Neural cell (in vitro differentiated cells): Measurements from ENCODE around the gene DEK.
"Not testable (repeated sequence)": the region's sequence is repeated elsewhere in the genome, so short reads cannot be mapped to it uniquely, and the experiment has no call there.

Source experiments
- EP300 ChIP-seq: fragments of 450-650 bp; conservative IDR thresholded peaks from 2 replicates; pipeline ENCODE4 v1.6.1; 2014; ENCODE audit warnings: antibody characterized with exemption, mild to moderate bottlenecking, moderate library complexity; ENCODE audit not compliant: poor library complexity, severe bottlenecking
- EZH2 ChIP-seq: fragments of 200-600, 300-800 bp; shearing (Covaris generic), sonication (generic); IDR thresholded peaks from 2 replicates; pipeline ENCODE4 v1.6.1; 2014; ENCODE audit warnings: antibody characterized with exemption, low read length, borderline replicate concordance, mild to moderate bottlenecking; ENCODE audit not compliant: insufficient read depth, poor library complexity, severe bottlenecking
- MXI1 ChIP-seq: fragments of 450-650 bp; conservative IDR thresholded peaks from 2 replicates; pipeline ENCODE4 v1.6.1; 2014; ENCODE audit warnings: antibody characterized with exemption, mild to moderate bottlenecking; ENCODE audit not compliant: poor library complexity, severe bottlenecking
- POLR2AphosphoS5 ChIP-seq: IDR thresholded peaks from 2 replicates; pipeline ENCODE4 v1.6.1; 2012
- RAD21 ChIP-seq: fragments of 450-650 bp; conservative IDR thresholded peaks from 2 replicates; pipeline ENCODE4 v1.6.1; 2014; ENCODE audit warnings: antibody characterized with exemption, mild to moderate bottlenecking, moderate library complexity
- SMC3 ChIP-seq: fragments of 450-650 bp; conservative IDR thresholded peaks from 2 replicates; pipeline ENCODE4 v1.6.1; 2014; ENCODE audit warnings: antibody characterized with exemption, mild to moderate bottlenecking, moderate library complexity; ENCODE audit not compliant: poor library complexity
- TAF1 ChIP-seq: IDR thresholded peaks from 2 replicates; pipeline ENCODE4 v1.6.1; 2012; ENCODE audit warnings: low read depth
- TF ChIP-seq, protein P1 (sequence below): fragments of 450-650 bp; IDR thresholded peaks from 2 replicates; pipeline ENCODE4 v1.5.1; 2014; ENCODE audit warnings: antibody characterized with exemption, mild to moderate bottlenecking, moderate library complexity; ENCODE audit not compliant: poor library complexity, severe bottlenecking
- TF ChIP-seq, protein P2 (sequence below): IDR thresholded peaks from 2 replicates; pipeline ENCODE4 v1.6.1; 2012; ENCODE audit warnings: borderline replicate concordance

DNA sequence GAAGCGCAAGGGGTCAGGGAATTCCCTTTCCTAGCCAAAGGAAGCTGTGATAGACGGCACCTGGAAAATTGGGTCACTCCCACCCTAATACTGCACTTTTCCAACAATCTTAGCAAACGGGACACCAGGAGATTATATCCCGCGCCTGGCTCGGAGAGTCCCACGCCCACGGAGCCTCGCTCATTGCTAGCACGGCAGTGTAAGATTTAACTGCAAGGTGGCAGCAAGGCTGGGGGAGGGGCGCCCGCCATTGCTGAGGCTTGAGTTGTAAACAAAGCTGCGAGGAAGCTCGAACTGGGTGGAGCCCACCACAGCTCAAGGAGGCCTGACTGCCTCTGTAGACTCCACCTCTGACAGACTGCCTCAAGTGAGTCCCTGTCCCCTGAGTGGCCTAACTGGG lies 35.7 kb downstream of the DEK start:
- TF ChIP-seq, protein P1, sequence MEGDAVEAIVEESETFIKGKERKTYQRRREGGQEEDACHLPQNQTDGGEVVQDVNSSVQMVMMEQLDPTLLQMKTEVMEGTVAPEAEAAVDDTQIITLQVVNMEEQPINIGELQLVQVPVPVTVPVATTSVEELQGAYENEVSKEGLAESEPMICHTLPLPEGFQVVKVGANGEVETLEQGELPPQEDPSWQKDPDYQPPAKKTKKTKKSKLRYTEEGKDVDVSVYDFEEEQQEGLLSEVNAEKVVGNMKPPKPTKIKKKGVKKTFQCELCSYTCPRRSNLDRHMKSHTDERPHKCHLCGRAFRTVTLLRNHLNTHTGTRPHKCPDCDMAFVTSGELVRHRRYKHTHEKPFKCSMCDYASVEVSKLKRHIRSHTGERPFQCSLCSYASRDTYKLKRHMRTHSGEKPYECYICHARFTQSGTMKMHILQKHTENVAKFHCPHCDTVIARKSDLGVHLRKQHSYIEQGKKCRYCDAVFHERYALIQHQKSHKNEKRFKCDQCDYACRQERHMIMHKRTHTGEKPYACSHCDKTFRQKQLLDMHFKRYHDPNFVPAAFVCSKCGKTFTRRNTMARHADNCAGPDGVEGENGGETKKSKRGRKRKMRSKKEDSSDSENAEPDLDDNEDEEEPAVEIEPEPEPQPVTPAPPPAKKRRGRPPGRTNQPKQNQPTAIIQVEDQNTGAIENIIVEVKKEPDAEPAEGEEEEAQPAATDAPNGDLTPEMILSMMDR = not testable (repeated sequence)
- not testable (repeated sequence) for TF ChIP-seq POLR2AphosphoS5, EP300, EZH2, TAF1, MXI1, SMC3, RAD21
- TF ChIP-seq, protein P2, sequence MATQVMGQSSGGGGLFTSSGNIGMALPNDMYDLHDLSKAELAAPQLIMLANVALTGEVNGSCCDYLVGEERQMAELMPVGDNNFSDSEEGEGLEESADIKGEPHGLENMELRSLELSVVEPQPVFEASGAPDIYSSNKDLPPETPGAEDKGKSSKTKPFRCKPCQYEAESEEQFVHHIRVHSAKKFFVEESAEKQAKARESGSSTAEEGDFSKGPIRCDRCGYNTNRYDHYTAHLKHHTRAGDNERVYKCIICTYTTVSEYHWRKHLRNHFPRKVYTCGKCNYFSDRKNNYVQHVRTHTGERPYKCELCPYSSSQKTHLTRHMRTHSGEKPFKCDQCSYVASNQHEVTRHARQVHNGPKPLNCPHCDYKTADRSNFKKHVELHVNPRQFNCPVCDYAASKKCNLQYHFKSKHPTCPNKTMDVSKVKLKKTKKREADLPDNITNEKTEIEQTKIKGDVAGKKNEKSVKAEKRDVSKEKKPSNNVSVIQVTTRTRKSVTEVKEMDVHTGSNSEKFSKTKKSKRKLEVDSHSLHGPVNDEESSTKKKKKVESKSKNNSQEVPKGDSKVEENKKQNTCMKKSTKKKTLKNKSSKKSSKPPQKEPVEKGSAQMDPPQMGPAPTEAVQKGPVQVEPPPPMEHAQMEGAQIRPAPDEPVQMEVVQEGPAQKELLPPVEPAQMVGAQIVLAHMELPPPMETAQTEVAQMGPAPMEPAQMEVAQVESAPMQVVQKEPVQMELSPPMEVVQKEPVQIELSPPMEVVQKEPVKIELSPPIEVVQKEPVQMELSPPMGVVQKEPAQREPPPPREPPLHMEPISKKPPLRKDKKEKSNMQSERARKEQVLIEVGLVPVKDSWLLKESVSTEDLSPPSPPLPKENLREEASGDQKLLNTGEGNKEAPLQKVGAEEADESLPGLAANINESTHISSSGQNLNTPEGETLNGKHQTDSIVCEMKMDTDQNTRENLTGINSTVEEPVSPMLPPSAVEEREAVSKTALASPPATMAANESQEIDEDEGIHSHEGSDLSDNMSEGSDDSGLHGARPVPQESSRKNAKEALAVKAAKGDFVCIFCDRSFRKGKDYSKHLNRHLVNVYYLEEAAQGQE = not testable (repeated sequence)
